SU-DHL-6 (cell line): ENCODE results near the gene COBL.

Experiments used
- CTCF ChIP-seq: fragments of 200-600 bp; sonication (generic); IDR thresholded peaks from one replicate; pipeline ENCODE4 v1.5.1; 2017; ENCODE audit warnings: antibody characterized with exemption, mild to moderate bottlenecking, low read length, moderate library complexity; ENCODE audit not compliant: insufficient read depth, poor library complexity, severe bottlenecking
- EZH2phosphoT487 ChIP-seq: fragments of 200-600 bp; sonication (generic), shearing (Covaris generic); conservative IDR thresholded peaks from 2 replicates; pipeline ENCODE4 v1.6.1; 2018; ENCODE audit warnings: mild to moderate bottlenecking, antibody characterized with exemption, low read length, moderate library complexity, mixed read lengths

GRCh38 chr7:51022821-51023220 lies 293.8 kb downstream of the COBL start:
- no peak for TF ChIP-seq CTCF
- no peak for TF ChIP-seq EZH2phosphoT487
